B cell (primary cell): Measurements from ENCODE around the gene UBAC1. TPM values are rescaled to one million over a fixed set of nuclear protein-coding genes. Genes with fewer than 3 reads are reported as not detected.
A peak's percentile ranks its signal among the peaks of the same experiment; 100 is the strongest.

ENCODE experiments used
- ATAC-seq: fragments of 200-7000 bp; cut with Tn5 transposase; one replicate; pipeline ENCODE4 v1.10.0; 2021; ENCODE audit warnings: low read depth, mild to moderate bottlenecking, moderate number of reproducible peaks, moderate library complexity
- CTCF ChIA-PET: fragments of 350-600 bp; sonication (Branson Sonifier 250); formaldehyde crosslinking; loops from one replicate; lab custom pipeline; 2021; ENCODE audit warnings: antibody characterized with exemption, inconsistent platforms; lab: Charles Lee
- POLR2A ChIA-PET: fragments of 350-600 bp; sonication (Branson Sonifier 250); formaldehyde crosslinking; loops from one replicate; lab custom pipeline; 2021; ENCODE audit warnings: antibody characterized with exemption; lab: Charles Lee
- DNase-seq: peaks from one replicate; pipeline ENCODE4 v3.0.0; 2013
- H2AFZ ChIP-seq: 2 replicates; pipeline ENCODE4 v1.6.1; 2012; ENCODE audit warnings: mild to moderate bottlenecking, low read depth, low read length; ENCODE audit not compliant: insufficient read depth, poor library complexity, severe bottlenecking
- H3K27ac ChIP-seq, 2 donors: 1 replicate in 1 of 2; 2 replicates in 1 of 2; pipeline ENCODE4 v1.5.1; 2012 to 2013; ENCODE audit warnings: low read length in 2 of 2, mild to moderate bottlenecking in 2 of 2, moderate library complexity in 1 of 2
- H3K27me3 ChIP-seq, 4 experiments: fragments of 200-600 bp in 1 of 4; sonication (generic) in 1 of 4; replicated peaks in 1 of 4; 1 replicate in 2 of 4; 2 replicates in 2 of 4; pipeline versions ENCODE4 v1.6.1 to v1.7.0; 2013 to 2016; ENCODE audit warnings: low read length in 3 of 4, mild to moderate bottlenecking in 2 of 4, mixed read lengths in 1 of 4, moderate library complexity in 1 of 4; ENCODE audit not compliant: insufficient read depth in 4 of 4, control insufficient read depth in 3 of 4; ENCODE audit errors: control extremely low read depth in 1 of 4
- H3K36me3 ChIP-seq, 2 experiments: replicated peaks in 1 of 2; 1 replicate in 1 of 2; 2 replicates in 1 of 2; pipeline versions ENCODE4 v1.6.1 to v1.7.1; 2013; ENCODE audit warnings: low read length in 1 of 2; ENCODE audit not compliant: insufficient read depth in 2 of 2, control insufficient read depth in 1 of 2; ENCODE audit errors: control extremely low read depth in 1 of 2, extremely low read depth in 1 of 2
- H3K4me1 ChIP-seq, 2 donors: fragments of 200-600 bp in 1 of 2; sonication (generic) in 1 of 2; 1 replicate in 1 of 2; 2 replicates in 1 of 2; pipeline versions ENCODE4 v1.5.1 to v1.6.1; 2013 to 2017; ENCODE audit warnings: low read length in 2 of 2; ENCODE audit not compliant: control insufficient read depth in 2 of 2, insufficient read depth in 2 of 2
- H3K4me2 ChIP-seq: replicated peaks from 2 replicates; pipeline ENCODE3; 2012; ENCODE audit warnings: mild to moderate bottlenecking, low read depth, low read length; ENCODE audit not compliant: poor library complexity, severe bottlenecking
- H3K4me3 ChIP-seq, 5 experiments: fragments of 200-600 bp in 1 of 5; sonication (generic) in 1 of 5; 1 replicate in 3 of 5; 2 replicates in 2 of 5; pipeline versions ENCODE4 v1.5.1 to v1.7.0; 2011 to 2016; ENCODE audit warnings: low read length in 4 of 5, mild to moderate bottlenecking in 4 of 5, low read depth in 2 of 5, control low read depth in 1 of 5, moderate library complexity in 1 of 5; ENCODE audit not compliant: insufficient read depth in 1 of 5; ENCODE audit errors: control extremely low read depth in 1 of 5, extremely low read depth in 1 of 5
- H3K79me2 ChIP-seq: fragments of 200-600 bp; sonication (generic); one replicate; pipeline ENCODE4 v1.6.0; 2016; ENCODE audit warnings: low read length; ENCODE audit not compliant: control insufficient read depth, insufficient read depth
- H3K9ac ChIP-seq: fragments of 200-600 bp; sonication (generic); 2 replicates; pipeline ENCODE4 v1.6.1; 2017; ENCODE audit warnings: mild to moderate bottlenecking, low read length, moderate library complexity
- H3K9me3 ChIP-seq, 3 donors: one replicate each; pipeline versions ENCODE4 v1.6.1 to v1.7.1; 2013; ENCODE audit warnings: low read length in 2 of 3; ENCODE audit not compliant: control insufficient read depth in 2 of 3, insufficient read depth in 1 of 3; ENCODE audit errors: control extremely low read depth in 1 of 3
- H4K20me1 ChIP-seq: 2 replicates; pipeline ENCODE4 v1.6.0; 2012; ENCODE audit warnings: mild to moderate bottlenecking, low read length; ENCODE audit not compliant: insufficient read depth, control insufficient read depth, poor library complexity, severe bottlenecking
- H3K27ac Mint-ChIP-seq: one replicate; pipeline ENCODE4 v1.8.0; 2021; ENCODE audit warnings: mixed read lengths
- H3K27me3 Mint-ChIP-seq: one replicate; pipeline ENCODE4 v1.8.0; 2021; ENCODE audit warnings: mixed read lengths
- H3K4me1 Mint-ChIP-seq: one replicate; pipeline ENCODE4 v1.8.0; 2021; ENCODE audit warnings: mixed read lengths
- H3K4me3 Mint-ChIP-seq: one replicate; pipeline ENCODE4 v1.8.0; 2021; ENCODE audit warnings: mixed read lengths
- H3K9me3 Mint-ChIP-seq: one replicate; pipeline ENCODE4 v1.8.0; 2022; ENCODE audit warnings: mixed read lengths; ENCODE audit not compliant: insufficient read depth
- CTCF ChIP-seq: fragments of 200-600 bp; IDR thresholded peaks from one replicate; pipeline ENCODE4 v1.8.0; 2022; ENCODE audit warnings: antibody characterized with exemption, mild to moderate bottlenecking
- EZH2 ChIP-seq: IDR thresholded peaks from 2 replicates; pipeline ENCODE4 v1.6.1; 2012; ENCODE audit warnings: borderline replicate concordance, low read depth, mild to moderate bottlenecking, moderate library complexity, low read length; ENCODE audit not compliant: insufficient read depth, poor library complexity, severe bottlenecking
- WGBS: methylation state at CpG from one replicate; pipeline ENCODE4 v1.1.5; 2013; ENCODE audit warnings: missing lambda C conversion rate; ENCODE audit not compliant: insufficient coverage; 5-methylcytosine and 5-hydroxymethylcytosine counted together
- intact Hi-C: fragments of 100-400 bp; cut with micrococcal nuclease; formaldehyde crosslinking; loops from one replicate; pipeline ENCODE4 v1.10.0; 2022
- polyA plus RNA-seq: library from polyadenylated mRNA; depleted of rRNA; stranded (reverse); fragments of >200 nt; gene quantifications from 2 replicates; pipeline ENCODE4 v1.2.3, GENCODE V29; 2012
- total RNA-seq, 2 donors: library from RNA; stranded (reverse); fragments of 120-200 nt in 1 of 2; gene quantifications; 1 replicate in 1 of 2; 2 replicates in 1 of 2; pipeline versions ENCODE4 v1.2.3 to v1.2.4, GENCODE V29; 2013 to 2022

UBAC1 gene
- total and polyA plus RNA-seq, 2 donors (not counting 1 experiment from before 2014, with no cell fraction given) = 30.8 to 31.1 TPM

GRCh38 chr9:135959814-135960213 is 1.4 kb downstream of the UBAC1 start:
- Mint-ChIP-seq H3K4me1 (peaks cover 24% of the 10 kb centered on the region), H3K4me3 (peak overlapping the region; percentile 88), H3K27me3 (peaks cover 16% of the 10 kb centered on the region), H3K9me3 (no peaks in the 10 kb centered on the region), H3K27ac (peak overlapping the region; percentile 83)
- TF ChIP-seq CTCF (no peak), EZH2 (no peak)
- H3K9me3 ChIP-seq = peaks cover 0 to 7% (median 0%) of the 10 kb centered on the region in 3 donors
- peaks cover 0 to 13% (median 0%) of the 10 kb centered on the region in 4 experiments for H3K27me3 ChIP-seq
- peak overlapping the region; percentile 84 for H2AFZ ChIP-seq
- H3K36me3 ChIP-seq = no peaks in the 10 kb centered on the region
- H3K4me1 ChIP-seq = peaks cover 11 to 18% of the 10 kb centered on the region in 2 donors
- H3K4me3 ChIP-seq = peak overlapping the region in 3 of 5 experiments; percentile 61 to 88 (median 81)
- H3K27ac ChIP-seq = no peak overlapping the region
- 93% methylated on average over 6 of the region's 9 CpGs for WGBS
- peak overlapping the region; percentile 96 for H3K4me2 ChIP-seq
- ATAC-seq (no peak), DNase-seq (no peak)
- POLR2A ChIA-PET = no interaction called here
- H3K79me2 ChIP-seq = peaks cover 38% of the 10 kb centered on the region
- CTCF ChIA-PET = interaction anchor here (0.6 to 1.7 kb wide), 4 partner anchors 43 to 169 kb away, joined by 3 to 7 read pairs (median 5); no protein-coding TSS in a partner anchor
- intact Hi-C loops = loop anchor here (10.0 kb wide), 1 partner anchor 285 kb away; the partner anchor contains the start of gene QSOX2
- peak overlapping the region; percentile 87 for H3K9ac ChIP-seq
- H4K20me1 ChIP-seq = peaks cover 26% of the 10 kb centered on the region

- H4K20me1 ChIP-seq = peaks cover 26% of the 10 kb centered on the region
- H3K4me1 Mint-ChIP-seq = peaks cover 24% of the 10 kb centered on the region
- DNase-seq (no peak), ATAC-seq (no peak)
- H3K27me3 Mint-ChIP-seq = peaks cover 9% of the 10 kb centered on the region
- H3K9me3 Mint-ChIP-seq = no peaks in the 10 kb centered on the region
- H3K4me3 Mint-ChIP-seq = no peak overlapping the region
- H3K4me1 ChIP-seq = peaks cover 11 to 18% of the 10 kb centered on the region in 2 donors
- peaks cover 0 to 5% of the 10 kb centered on the region in 2 experiments for H3K36me3 ChIP-seq
- H3K27me3 ChIP-seq = no peaks in the 10 kb centered on the region
- intact Hi-C loops = no loop called here
- no peak overlapping the region for H3K4me3 ChIP-seq
- CTCF ChIA-PET = interaction anchor here (1.3 kb wide), 1 partner anchor 11 kb away, joined by 3 read pairs; no protein-coding TSS in a partner anchor
- H3K27ac Mint-ChIP-seq = no peak overlapping the region
- TF ChIP-seq EZH2 = no peak
- no peak for TF ChIP-seq CTCF
- POLR2A ChIA-PET = no interaction called here
- H3K79me2 ChIP-seq = peaks cover 38% of the 10 kb centered on the region
- no peak overlapping the region for H3K9ac ChIP-seq
- 20% methylated on average over 1 of the region's 12 CpGs for WGBS
- H3K27ac ChIP-seq = no peak overlapping the region
- H2AFZ ChIP-seq = no peak overlapping the region
- no peak overlapping the region for H3K4me2 ChIP-seq
- H3K9me3 ChIP-seq = peaks cover 0 to 4% (median 0%) of the 10 kb centered on the region in 3 donors
These were observed 2.7 kb downstream of the UBAC1 start for GRCh38 chr9:135958485-135958884.
